B cell (primary cell): ENCODE results near the gene LCE2B.

Source experiments
- CTCF ChIP-seq: fragments of 200-600 bp; IDR thresholded peaks from one replicate; pipeline ENCODE4 v1.8.0; 2022; ENCODE audit warnings: antibody characterized with exemption, mild to moderate bottlenecking
- EZH2 ChIP-seq: IDR thresholded peaks from 2 replicates; pipeline ENCODE4 v1.6.1; 2012; ENCODE audit warnings: borderline replicate concordance, low read depth, mild to moderate bottlenecking, moderate library complexity, low read length; ENCODE audit not compliant: insufficient read depth, poor library complexity, severe bottlenecking

GRCh38 chr1:152640351-152640750 is 45.6 kb upstream of the LCE2B start:
- TF ChIP-seq CTCF (no peak), EZH2 (no peak)
